GM19468 (cell line): ENCODE data around the gene C1orf52.

Source experiments
- ATAC-seq: cut with Tn5 transposase; IDR thresholded peaks from one replicate; pipeline ENCODE4 v1.9.1; 2021; ENCODE audit warnings: mild to moderate bottlenecking, moderate library complexity, moderate number of reproducible peaks; ENCODE audit not compliant: unreplicated experiment; ENCODE audit errors: extremely low read depth

C1orf52 gene

DNA sequence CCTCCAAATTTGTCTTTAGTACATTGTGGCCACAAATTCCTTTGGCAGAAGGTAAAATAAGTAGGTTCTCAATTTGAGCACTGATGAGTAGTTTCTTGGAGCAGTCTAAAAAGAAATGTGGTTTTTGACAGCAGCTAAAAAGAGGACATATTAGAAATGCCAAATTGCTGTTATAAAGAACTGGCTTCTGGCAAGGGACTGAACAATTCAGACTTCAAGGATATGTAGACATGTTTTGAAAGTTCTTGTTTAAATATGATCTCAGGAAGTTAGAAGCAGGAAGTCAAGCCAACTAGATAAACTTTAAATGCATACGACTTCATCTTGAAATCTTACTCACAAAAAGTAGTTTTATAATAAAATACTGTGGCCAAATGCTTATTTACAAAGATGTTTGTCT, 18.8 kb downstream of the C1orf52 start:
- no peak for ATAC-seq

DNA sequence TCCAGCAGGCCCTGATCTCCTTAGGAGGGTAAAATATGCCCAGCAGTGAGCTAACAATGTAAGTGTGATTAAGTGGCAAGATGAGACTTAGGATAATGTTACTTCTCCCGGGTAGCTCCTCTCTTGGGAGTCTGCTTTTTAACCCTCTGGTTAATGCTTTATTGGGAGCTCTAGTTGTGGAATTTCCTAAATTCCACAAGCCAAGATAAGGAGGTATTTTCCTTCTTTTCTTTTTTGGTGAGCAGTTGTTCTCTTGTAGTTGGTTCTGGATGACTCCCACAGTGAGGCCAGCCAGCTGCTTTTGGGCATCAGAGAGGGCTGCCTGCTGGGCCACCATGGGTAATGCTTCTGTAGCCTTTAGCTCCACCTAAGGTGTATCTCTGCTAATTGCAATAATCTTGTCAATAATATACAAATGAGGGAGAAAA, 19.3 kb downstream of the C1orf52 start:
- no peak for ATAC-seq

DNA sequence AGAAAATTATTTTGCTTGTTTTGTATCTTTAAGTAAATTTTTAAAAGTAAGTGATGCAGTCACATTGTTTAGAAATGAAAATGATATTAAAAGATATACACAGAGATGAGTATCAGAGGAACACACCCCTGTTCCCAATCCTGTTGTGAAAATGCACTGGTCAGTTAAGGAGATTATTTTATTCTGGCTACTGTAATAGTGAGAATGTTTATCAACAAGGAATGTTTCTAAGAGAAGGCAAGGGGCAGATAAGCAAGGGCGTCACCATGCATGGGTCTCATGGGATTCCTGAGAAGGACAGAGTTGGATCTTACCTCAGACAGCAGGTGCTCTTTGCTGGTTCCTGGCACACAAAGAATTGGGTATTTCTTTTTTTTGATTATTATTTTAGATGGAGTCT, 21.8 kb downstream of the C1orf52 start:
- ATAC-seq = no peak

DNA sequence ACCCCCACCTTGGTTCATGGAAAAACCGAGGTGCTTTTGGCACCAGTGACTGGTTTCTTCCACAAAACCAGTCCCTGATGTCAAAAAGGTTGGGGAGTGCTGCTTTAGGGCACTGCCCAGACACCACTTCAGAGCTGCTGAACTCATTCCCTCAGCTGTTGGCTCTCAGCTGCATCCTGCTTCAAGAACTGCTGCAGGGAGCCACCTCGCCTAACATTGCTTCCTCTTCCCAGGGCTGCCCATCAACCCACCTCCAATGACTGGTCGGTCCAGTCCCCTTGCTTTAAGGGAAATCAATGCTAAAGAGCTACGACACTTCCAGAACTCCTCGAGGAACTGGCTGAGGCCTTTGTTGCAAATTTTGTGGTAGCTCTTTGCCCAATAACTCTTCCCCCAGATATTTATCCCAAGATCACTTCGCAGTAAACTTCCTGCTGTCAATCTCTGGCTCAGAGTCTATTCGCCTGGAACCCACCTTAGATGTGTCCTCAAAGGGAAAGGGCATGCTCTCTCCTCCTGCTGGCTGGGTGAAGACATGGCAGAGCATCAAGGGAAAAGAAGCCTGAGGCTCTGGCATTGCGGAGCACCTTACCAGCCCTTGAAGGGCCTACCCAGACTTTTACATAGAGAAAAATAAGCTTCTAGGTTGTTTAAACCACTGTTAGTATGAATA, 29.0 kb downstream of the C1orf52 start:
- no peak for ATAC-seq

DNA sequence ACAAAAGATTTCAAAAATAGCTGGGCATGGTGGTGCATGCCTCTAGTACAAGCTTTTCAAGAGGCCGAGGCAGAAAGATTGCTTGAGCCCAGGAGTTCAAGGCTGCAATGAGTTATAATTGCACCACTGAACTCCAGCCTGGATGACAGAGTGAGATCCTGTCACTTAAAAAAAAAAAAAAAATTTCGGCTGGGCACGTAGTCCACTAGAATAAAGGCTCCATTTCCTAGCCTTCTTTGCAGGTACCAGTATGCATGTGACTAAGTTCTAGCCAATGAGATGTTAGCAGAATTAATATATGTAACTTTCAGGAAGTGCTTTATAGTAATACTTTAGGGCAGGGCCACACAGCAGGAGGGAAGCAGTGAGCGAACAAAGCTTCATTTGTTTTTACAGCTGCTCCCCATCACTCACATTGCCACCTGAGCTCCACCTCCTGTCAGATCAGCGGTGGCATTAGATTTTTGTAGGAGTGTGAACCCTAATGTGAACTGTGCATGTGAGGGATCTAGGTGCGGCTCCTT, 29.8 kb downstream of the C1orf52 start:
- ATAC-seq = no peak

DNA sequence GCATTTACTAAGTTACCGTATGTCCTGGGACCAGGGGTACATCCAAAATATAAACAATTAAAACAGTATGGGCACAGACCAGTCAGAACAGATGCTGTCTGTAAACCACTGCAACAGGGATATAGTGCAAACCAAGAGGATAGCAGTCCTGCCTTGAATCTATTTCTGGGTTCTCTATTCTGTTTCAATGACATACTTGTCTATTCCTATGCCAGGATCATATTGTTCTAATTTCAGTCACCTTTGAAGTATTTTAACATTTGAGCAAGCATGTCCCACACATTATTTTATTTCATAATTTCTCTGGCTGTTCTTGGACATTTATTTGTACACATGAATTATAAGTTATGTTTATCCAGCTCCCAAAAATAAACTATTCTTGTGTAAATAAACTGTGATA, 30.5 kb downstream of the C1orf52 start:
- ATAC-seq = no peak

DNA sequence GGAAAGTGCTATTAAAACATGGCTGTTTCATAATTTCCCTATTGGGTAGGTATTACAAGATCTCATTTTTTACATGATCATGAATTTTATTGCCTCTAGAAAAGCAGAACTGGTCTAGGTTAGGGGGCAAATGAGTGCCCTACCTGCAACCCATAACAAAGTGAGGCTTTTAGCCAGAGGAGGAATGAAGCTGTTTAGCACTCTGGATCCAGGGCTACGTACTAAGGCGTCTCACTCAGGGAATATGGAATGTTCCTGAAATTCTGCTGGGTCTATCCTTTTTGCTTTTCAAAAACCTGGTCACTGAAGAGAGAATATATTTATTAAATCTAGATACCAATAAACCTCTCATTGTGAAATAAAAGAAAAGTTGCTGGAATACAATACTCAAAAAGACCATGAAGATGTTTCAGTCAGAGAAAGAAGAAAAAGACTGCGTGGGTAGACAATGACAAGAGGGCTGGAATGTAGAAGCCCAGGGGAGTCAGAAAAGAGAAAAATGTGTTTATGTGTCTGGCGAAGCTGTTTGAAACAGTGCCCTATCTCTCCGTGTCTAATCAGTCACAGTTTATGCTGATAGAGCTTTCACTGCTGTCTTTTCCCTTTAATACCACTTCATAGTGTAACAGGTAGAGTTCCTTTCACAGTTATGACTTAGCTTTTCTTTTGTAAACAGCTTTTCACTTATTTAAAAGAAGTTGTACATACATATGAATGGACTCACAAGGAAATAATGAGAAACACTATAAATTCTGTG, 33.7 kb downstream of the C1orf52 start:
- ATAC-seq = no peak

DNA sequence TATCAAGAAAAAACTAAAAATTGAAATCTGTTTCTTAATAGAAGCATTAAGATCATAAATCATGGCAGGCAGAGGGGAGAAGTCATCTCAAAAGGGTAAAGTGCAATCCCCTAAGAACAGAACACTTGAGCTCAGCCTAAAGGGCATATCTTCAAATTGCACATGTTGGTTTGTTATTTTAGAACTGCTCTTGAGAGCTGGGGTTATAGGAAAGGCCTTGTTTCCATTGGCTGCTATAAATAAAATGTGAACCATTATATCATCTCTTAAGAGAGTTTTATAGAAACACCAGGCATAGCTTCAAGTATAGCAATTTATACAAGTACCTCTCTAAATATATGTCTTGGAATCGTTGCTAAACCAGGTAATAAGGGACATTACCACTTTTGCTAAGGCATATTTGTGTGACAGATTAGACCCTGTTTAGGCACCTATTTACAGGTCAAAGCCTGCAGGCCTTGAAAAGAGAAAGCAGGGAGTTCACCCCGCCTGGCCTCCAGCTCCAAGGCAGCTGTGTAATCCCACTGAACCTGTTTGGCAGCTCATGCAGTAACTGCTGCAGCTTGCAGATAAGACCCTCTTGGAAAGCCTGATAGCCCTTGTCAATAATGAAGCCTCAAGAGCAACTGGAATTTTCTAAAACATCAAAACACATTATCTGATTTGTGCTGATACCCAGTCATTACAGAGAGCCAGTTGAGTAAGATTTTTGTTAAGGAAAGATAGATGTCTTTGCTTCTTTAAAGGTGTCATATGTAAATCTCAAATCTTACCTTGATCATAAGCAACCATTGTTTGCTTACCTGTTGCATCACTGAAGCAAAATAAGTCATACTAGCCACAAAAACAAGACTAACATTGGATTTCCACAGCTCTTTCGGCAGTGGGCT, 34.5 kb downstream of the C1orf52 start:
- no peak for ATAC-seq

DNA sequence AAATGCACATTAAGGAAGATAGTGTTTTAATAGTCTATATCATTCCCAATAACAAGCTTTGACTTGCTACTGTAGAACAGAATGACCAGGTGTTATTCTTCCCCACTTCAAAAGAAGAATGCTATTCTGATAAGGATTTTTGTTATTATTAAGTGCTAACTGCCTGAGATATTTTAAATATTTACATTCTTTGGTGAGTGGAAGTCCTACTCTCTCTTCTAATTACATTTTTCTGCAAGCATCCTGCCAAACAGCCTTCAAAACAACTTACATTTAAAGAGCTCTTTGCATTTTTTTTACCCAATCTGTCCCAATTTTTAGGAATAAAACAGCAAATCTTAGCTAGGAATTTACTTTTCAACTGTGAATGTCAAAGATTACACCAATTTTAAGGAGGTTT, 35.2 kb downstream of the C1orf52 start:
- no peak for ATAC-seq

DNA sequence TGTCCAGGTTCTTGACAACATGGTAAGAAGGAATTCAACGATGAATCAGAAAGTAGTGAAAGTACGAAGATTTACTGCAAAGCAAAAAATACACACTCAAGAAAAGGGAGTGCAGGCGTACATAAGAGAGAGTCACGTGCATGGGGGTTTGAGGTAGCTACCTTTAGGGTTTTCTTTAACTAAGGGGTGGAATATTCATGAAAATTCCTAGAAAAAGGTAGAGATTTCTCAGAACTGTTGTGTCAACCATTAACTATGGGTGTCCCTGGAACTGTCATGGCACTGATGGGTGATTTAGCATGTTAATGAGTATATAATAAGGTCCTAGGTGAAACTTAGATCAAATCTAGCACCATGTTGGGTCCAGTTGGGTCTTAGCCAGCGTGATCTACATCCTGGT, 36.1 kb downstream of the C1orf52 start:
- no peak for ATAC-seq

DNA sequence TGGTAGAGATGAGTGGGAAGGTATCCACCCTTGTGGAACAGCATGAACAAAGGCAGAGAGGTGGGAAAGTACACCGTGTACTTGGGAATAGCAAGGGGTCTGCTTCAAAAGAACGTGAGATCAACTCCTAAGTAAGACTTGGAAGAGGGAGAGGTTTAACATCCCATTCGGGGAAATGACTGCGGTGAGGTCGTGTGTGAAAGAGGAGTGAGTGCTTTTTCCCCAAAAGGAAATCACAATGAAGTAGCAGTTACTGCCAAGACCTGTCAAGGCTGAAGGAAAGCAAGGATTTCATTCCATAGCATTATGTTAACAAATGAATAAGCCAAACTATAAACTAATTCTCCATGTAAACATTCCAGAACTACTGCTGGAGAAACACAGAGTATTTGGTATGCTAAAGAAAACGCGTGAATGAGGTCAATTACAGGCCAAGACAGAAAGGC, 38.7 kb downstream of the C1orf52 start:
- no peak for ATAC-seq

DNA sequence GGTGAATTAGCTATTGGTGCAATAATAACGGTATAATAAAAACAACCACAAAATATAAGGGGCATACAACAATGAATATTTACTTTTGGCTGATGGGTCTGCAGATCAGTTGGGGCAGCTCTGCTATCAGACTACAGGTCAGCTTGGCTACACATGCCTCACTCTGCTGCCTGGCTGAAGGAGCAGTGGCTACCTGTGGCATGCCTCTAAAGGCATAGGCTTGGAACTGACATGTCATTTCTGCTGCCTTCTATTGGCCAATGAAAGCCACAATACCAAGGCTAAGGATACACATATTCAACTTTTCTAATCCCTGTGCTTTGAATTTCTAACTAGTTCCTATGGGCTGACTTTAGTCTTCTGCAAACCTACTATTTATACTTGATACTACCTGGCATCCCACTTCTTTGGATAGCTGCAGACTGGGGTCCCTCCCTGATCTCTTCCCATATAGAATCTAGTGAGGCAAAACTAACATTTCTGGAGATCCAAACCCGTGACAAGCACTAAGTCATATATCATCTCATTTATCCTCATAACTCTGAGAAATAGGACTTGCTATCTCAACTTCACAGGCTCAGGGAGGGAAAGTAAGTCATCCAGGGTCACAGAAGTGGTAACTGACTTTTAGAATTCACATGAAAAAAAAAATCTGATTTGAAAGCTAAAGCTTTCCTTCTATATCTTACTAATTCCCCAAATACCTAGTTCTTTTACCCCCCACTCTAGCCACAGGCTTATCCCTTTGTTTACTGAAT, 39.4 kb downstream of the C1orf52 start:
- no peak for ATAC-seq

DNA sequence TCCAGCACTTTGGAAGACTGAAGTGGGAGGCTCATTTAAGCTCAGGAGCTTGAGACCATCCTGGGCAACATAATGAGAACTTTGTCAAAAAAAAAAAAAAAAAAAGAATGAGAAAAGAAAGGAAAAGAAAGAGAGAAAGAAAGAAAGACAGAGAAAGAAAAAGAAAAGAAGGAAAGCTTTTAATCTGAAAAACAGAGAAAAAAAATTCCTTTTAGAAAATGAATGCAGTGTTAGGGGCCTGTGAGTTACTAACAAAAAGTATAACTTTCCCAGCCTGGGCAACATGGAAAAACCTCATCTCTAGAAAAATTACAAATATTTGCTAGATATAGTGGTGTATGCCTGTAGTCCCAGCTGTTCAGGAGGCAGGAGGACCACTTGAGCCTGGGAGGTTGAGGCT, 42.8 kb downstream of the C1orf52 start:
- no peak for ATAC-seq

DNA sequence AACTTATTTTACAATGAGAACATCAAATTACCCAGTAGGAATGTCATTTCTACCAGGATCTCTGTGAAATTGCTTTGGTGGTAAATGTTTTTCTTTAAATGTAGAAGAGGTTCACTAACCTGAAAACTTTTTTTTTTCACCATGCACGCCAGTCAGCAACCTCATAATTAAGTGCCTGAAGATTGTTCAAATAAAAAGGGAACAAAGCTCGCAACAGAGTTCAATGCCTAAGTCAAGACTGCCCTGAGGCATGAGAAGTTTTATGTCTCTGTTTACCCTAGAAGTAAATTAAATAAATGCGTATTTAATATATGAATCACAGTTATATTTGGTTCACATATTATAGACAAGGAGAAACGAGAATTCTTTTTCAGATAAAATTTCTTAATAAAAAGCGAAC, 44.8 kb downstream of the C1orf52 start:
- ATAC-seq = no peak

DNA sequence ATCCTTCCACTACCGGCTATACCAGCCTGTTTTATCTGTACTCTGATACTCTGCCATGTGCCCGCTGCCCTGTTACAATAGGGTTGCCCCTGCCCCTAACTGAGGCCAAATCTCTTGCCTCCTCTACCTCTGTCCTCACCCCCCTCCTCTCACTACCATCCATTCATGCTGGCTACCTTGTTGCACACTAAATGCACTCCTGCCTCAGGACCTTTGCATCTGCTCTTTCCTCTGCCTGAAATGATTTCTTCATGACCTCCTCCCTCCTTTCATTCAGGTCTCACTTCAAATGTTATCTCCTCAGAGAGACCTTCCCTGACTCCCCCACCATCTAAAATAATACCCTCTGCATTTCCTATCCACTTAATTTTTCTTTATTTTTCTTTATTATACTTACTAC, 51.0 kb downstream of the C1orf52 start:
- no peak for ATAC-seq

DNA sequence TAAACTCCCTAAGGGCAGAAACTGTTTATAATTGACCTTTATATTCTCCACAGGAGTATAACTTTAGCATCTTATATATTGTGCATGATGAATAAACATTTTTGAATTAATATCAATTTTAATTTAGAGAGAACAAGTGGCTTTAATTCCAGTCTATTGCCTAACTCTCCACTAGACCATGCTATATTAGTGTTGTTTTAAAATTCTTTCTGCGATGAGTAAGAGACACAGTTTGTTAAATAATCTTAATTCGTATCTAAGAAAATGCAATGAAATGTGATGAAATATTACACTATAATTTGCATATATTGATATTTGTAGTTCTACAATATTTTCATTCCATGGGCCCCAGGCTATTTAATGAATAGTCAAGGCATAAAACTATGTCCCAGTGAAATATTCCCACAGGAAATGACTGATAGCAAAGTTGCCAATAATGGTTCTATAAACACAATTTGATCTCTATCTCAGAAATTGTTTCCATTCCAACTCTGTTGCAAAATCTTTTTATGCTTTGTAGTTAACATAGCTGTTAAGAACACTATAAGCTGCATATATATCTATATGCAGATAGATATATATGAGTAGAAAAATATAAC, 55.8 kb downstream of the C1orf52 start:
- no peak for ATAC-seq

DNA sequence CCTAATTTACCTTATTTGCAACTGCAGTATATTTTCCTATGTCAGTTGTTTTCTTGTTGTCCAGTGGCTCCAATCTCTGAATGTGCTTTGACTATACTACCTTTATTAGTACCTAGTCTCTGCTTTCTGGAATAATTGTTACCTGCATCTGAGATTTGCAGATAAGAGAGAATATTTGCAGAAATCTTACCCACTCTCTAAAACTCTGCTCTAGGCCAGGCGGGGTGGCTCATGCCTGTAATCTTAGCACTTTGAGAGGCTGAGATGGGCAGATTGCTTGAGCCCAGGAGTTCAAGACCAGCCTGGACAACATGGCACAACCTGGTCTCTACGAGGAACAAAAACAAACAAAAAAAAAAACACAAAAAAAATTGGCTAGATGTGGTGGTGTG, 56.6 kb downstream of the C1orf52 start:
- no peak for ATAC-seq

DNA sequence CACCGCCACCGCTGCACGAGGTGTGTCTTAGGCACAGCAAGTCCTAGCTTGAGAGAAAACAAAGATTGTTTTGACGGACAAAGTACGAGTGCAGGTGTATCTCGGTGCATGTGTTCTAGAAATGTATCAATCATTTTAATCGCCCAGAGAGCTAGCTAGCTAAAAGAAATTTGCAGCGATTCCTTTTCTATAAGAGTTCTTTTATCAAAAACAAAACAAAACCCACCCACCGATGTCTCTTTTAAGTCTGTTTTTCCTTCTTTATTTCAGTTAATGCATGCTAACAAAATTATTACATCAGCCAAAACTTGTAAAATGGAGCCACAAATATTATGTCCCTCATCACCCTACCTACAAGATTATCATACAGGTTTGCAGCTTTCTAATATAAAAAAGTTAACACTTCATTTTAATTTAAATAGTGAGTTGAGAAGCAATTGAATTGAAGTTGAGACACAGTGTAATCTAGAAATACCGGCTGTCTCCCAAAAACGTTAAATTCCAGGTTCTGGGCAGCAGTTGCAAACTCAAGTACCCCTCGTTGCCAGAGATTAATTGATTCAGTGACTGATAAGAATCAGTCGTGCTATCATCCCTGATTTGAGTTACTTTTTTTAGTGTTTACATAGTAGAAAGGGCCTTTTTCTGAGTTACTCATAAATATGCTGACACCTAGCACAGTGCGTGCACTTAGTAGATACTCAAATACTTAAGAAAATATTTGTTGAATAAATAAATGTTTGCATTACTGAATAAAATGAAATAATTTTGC, 57.2 kb downstream of the C1orf52 start:
- no peak for ATAC-seq
